C4-2B (cell line): ENCODE results near the gene FREM1.

Experiments
- ZFX ChIP-seq: fragments of 450-650 bp; IDR thresholded peaks from 2 replicates; pipeline ENCODE4 v1.6.1; 2017
- TF ChIP-seq, protein P1 (sequence below): fragments of 450-650 bp; conservative IDR thresholded peaks from 2 replicates; pipeline ENCODE4 v1.5.1; 2017; ENCODE audit warnings: mild to moderate bottlenecking

- TF ChIP-seq, protein P1, sequence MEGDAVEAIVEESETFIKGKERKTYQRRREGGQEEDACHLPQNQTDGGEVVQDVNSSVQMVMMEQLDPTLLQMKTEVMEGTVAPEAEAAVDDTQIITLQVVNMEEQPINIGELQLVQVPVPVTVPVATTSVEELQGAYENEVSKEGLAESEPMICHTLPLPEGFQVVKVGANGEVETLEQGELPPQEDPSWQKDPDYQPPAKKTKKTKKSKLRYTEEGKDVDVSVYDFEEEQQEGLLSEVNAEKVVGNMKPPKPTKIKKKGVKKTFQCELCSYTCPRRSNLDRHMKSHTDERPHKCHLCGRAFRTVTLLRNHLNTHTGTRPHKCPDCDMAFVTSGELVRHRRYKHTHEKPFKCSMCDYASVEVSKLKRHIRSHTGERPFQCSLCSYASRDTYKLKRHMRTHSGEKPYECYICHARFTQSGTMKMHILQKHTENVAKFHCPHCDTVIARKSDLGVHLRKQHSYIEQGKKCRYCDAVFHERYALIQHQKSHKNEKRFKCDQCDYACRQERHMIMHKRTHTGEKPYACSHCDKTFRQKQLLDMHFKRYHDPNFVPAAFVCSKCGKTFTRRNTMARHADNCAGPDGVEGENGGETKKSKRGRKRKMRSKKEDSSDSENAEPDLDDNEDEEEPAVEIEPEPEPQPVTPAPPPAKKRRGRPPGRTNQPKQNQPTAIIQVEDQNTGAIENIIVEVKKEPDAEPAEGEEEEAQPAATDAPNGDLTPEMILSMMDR, result no peak
- no peak for TF ChIP-seq ZFX
These were observed 7.2 kb downstream of the FREM1 start for GRCh38 chr9:14903040-14903439.
